GM19099 (cell line): ENCODE data around the gene SF3B4.

Experiments used
- POLR2A ChIP-seq: IDR thresholded peaks from 3 replicates; pipeline ENCODE4 v1.6.1; 2011; ENCODE audit warnings: low read depth; ENCODE audit not compliant: insufficient read length; ENCODE audit errors: extremely low read depth

The SF3B4 gene, protein sequence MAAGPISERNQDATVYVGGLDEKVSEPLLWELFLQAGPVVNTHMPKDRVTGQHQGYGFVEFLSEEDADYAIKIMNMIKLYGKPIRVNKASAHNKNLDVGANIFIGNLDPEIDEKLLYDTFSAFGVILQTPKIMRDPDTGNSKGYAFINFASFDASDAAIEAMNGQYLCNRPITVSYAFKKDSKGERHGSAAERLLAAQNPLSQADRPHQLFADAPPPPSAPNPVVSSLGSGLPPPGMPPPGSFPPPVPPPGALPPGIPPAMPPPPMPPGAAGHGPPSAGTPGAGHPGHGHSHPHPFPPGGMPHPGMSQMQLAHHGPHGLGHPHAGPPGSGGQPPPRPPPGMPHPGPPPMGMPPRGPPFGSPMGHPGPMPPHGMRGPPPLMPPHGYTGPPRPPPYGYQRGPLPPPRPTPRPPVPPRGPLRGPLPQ

DNA sequence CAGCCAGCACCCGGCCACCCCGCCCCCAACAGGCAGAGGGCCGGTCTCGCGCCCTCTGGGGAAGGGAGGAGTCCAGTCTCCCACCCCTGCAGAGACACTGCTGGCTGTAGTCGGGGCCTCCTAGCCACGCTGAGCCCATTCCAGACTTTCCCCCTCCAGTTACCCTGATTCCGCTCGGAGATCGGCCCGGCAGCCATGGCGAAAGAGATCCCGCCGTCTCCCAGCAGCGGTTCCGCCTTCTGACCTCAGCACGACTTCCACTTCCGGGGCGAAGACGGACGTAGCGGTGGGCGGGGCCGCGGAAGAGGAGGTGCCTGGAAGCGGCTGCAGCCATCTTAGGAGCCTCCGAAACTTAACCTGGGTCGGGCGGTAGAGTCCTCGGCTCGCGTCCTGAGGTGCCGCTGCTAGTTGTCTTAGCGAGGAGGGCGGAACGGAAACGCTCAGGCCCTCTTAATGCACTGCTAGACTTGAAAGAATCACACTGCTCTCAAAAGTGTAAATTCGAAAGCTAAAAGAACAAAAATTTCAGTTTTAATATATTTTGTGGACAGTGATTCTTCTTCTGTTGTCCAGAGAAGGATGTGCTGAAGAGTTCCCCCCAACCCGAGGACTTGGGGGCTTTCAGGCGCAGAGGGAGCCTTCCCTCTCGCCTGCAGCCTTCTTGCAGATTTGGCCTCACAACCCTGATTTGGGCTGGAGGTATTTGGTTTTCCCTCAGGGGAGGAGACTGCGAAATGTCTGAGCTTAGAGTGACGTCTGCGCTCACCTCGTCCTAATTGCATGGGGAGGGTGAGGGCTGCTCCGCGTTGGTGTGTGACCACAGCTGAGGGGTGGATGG is at the start of gene SF3B4:
Gene SF3B4 (minus strand): TSS at position 241 of the 838 bp plus-strand sequence. CDS start 44 bp downstream, at position 197.
- peak; percentile 95 for TF ChIP-seq POLR2A

DNA sequence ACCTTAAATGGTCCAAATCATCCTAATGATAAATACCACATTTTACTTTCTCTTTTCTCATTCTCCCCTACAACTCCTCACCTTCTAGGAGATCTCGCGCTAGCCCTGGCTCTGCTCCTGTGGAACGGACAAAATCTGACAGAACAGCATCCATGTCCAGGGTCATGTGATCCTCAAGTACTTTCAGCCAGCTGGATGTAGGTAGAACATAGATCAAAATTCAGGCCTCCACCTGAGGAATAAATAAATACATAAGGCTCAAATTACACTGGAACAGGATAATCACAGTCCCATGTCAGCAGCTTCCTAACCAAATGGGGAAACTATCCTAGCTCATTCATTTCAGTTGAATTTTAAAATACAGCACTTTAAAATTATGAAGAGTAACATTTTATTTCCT is 49.7 kb upstream of the SF3B4 start:
- TF ChIP-seq POLR2A: no peak

DNA sequence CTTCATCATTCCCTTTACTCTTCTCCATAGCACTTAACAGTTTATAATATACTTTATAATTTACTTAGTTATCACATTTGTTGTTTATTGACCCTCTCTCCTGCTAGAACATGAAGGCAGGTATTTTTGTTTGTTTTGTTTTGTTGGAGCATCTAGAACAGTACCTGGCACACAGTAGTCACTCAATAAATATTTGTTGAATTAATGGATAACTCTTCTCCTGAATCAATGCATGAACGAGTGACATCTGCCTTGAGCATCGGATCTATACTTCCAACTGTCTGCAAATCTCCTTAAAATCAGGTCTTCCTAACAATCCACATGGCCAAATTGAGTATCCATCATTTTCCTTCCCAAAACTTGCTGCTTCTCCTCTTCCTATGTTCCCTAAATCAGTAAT is 44.9 kb upstream of the SF3B4 start:
- no peak for TF ChIP-seq POLR2A

DNA sequence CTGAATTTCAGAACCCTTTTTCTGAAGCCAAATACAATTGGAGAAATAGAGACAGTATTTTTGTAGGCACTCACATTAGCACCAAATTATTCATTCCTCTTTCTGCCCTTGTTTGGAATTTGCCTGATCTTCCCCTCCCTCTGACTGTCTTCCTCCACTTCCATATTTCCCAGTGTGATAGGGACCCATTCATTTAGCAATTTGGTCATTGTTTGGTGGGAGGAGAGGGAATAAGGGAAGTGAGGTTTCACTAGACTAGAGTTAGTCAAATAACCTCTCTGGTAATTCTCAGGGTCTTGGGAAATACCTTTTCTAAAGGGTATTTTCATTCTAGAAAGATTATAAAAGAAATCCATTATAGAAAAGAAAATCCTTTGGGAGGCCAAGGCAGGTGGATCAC is 40.0 kb upstream of the SF3B4 start:
- no peak for TF ChIP-seq POLR2A

DNA sequence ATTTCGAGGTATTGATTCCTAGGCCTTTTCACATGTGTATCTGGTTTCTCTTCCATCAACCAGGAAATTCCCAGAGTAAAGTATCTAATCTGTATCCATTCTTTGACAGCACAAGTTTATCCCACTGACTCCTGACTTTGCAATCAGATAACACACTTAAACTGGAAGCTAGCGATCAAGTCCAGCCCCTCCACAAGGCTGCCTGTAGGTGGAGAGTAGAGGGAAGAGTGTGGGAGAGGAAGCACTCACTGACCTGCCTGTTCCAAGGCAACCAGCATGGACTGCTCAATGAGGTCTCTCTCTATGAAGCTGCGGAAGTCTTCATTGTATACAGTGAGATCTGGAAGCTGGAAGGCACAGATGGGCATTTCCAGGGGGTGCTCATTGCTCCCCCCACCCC is 39.4 kb upstream of the SF3B4 start:
- TF ChIP-seq POLR2A: no peak

DNA sequence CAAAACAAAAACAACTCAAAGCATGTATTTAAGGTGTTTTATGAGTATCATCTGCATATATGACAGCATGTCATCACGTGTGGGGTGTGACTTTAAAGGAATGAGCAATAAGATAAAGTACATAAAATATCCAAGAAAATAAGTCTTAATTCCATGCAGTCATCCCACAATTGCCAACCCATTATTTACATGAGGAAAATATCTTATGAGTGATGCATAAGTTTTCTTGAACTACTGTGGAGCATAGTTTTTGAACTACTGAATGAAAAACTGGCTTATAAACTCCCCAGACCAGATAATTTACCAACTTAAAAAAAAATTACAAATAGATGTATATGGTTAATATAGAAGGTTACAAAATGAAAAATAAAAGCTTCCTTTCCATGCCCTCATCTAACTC is 38.8 kb upstream of the SF3B4 start:
- TF ChIP-seq POLR2A: no peak

DNA sequence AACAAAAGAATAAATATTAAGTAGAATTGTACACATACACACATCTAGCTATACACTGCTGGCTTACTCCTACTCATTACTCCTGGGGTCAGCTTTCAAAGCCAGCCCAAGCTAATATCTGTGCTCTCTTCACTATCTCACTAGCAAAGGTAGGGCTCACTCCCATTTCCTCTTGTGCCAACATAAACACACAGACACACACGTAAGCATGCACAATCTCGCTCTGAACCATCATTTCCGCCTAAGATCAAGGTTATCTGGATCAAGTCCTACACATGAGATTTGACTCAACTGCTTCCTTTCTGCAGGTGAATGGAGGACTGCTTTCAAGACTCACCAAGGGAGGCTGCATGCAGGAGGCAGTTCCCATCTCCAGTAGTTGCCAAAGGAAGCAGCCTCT is 37.8 kb upstream of the SF3B4 start:
- no peak for TF ChIP-seq POLR2A

DNA sequence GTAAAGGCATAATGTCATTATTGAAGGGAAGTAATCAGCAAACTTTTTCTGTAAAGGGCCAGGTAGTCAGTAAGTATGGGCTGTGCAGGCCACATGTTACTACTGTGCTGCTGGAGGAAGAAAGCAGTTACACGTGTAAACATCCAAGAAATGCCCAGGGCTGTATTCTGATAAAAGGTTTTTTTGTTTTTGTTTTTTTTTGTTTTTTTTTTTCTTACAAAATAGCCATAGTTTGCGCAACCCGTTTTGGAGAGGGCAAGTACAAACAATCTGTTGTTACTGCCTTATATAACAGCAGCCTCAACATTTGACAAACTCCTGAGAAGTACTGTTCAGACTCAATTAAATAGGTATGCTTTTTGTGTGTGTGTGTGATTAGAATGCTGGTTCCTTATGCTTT is 35.8 kb upstream of the SF3B4 start:
- TF ChIP-seq POLR2A: no peak

DNA sequence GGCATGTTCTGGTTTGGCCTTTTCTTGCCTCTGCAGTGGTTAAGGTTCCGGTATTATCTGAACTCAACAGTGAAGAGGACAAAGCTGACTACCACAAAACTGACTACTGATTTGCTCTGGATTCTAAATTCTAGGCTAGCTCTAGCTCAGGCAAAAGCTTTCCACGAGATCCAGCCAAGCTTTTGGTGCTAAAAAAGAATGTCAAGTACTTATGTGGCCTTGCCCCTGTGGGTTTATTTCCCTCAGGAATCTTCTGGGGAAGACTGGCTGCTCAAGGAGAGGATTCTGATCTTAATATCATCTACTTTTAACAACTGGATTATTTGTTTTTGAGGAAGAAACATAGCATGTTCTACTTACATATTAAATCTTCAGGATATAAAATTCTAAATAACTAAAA is 35.1 kb upstream of the SF3B4 start:
- TF ChIP-seq POLR2A: no peak

DNA sequence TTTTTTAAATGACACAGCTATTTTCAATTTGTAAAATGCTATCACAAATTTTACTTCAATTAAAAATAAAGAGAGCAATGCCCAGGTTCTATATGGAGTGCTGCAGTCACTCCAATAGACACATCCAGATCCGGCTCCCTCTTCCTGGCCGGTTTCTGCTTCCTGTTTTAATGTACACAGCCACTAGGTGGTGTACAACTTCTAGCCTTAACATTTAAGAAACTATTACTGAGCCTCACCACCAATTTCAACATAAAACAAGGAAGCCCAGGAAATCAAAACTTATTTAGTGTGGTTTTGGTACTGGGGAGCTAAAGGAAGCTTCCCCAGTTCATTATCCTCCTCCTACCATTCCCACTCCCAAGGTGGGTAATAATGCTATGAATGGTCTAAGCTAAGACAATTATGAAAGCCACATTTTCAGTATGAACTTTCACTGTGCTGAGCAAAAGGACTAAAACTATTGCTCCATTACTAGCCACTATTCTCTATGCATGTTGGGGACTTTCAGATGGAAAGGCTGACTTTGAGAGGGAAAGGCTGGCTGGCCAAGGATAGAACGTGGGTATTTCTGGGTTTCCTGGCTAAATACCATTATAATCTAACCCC is 34.5 kb upstream of the SF3B4 start:
- no peak for TF ChIP-seq POLR2A

DNA sequence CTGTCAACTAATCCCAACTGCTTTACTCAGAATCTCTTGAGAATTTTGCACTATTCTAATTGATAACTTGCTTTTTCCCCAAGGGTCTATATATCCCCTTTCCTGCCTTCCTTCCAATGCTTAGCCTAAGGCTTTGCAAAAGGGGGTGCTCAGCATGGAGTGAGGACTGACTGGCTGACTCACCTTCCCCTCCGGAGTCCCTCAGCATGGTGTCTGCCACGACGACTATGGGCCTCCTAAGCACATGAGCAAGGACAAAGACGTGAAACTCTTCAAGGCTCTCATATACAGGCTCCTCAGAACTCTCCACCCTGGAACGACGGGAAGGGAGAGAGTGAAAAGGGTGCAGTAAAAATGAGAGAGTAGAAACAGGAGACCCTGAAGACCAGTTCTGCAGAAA is 22.3 kb upstream of the SF3B4 start:
- no peak for TF ChIP-seq POLR2A

DNA sequence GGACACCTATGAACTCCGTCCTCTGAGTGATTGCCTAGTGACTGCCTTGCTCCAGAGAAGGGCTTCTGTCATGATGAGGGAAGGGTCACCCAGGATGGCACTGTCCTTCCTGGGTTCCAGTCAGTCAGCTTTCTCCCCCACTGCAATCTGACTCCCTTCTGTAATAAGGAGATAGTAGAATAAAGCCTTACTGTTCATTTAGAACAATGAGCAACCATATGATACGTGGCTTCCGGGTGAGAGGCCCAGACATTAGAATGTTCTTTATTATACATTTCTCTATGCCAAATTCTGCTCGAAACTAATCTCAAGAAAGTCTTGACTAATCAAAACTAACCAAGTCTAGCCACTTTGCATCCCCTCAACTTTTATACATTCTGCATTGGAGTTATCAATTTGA is 17.6 kb upstream of the SF3B4 start:
- no peak for TF ChIP-seq POLR2A

DNA sequence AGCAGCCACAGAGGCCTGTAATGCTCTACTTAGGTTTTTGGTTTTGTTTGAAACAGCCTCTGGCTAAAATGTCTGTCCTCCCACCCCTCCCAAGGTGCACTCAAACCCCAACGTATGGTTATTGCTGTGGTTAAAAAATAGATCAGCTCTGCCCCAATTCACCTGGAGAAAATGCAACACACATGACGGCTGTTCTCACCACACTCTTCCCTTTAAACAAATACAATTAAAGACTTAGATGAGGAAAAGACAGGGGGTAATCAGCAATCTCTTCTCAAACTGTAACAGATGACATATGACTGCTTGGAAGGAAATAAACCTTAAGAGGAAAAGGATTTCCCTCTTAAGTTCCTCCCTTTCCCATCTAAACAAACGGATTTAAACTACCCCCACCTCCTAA is 15.3 kb upstream of the SF3B4 start:
- no peak for TF ChIP-seq POLR2A

DNA sequence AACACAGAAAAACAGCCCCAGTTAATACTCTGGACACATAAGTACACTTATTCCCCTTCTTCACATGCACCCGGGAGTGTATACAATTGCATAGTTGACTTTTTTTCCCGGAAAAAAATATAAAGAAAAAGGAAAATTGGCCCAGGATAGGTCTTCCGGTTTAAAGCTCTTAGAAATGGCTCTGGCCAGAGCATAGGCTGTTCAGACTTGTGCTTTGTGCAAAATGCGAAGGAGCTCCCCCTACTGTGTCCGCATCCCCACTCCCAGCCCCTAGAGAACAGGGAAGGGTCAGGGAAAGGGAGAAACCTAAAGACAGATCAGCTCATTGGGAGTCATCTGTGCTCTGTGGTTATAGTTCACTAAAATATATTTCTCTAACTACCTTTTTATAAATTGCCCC is 14.6 kb upstream of the SF3B4 start:
- TF ChIP-seq POLR2A: no peak

DNA sequence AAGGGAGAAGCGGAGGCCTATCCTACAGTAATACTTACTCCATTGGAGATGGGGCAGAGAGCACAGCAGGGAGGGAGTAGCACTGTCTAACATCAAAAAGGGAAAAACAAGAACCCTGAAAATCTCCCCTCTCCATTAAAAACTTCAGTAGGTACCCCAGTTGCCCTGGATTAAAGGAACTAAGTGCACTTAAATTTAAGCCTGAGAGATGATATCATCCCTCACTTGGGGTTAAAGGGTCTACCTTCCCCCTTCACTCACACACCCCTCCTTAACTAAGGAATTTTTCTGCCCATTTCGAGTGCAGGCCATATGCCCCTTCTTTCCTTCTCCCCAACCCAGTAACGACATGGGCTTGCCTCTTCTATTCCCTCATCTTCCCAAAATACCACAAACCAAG is 12.8 kb upstream of the SF3B4 start:
- no peak for TF ChIP-seq POLR2A

DNA sequence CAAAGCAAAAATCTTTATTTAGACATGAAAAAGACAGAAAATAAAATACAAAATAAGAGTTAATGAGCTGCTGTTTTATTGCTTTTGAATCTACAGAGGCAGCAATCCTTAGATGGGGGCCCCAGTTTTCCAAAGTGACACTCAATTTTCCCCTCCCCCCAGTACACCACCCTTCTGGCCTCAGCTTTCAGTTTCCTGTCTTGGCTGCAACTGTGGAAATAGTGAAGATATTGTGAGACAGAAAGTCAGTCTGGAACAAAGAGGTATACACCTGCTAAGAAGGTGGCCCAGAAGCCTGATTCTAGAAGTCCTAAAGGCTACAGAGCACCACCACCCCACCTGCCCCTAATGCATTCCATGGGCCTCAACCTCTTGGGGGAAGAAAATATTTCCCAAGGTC is 10.2 kb upstream of the SF3B4 start:
- no peak for TF ChIP-seq POLR2A

DNA sequence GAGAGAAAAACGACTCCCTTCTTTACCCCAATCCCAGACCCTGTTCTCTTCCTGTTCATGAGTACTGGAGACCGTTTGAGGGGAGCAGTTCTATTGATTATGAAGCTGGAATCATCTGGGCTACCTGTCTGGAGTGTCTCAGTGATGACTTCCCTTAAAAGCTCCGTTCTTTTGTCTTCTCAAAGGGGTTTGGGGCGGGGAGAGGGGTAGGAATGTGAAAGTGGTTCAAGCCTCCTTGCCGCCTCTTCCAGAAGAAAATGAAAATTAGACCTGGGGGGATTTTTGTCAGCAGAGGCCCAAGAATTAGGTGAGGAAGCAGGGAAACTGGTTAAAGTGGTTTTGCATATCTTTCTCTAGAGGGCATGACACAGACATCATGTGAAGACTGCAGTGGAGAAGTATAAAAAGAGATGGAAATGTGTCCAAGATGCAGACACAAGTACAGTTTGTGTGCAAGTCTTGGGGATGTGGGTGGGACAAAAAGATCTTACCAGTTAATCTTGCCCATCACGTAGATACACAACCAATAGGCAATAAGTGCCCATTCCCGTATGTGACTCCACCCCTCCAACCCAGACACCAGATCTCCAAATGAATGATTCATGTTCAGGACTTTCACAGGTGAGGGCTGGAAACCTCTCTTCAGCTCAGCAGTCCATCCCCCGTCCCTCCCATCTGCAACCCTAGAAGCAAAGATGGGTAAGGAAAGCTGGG is 9.5 kb upstream of the SF3B4 start:
- no peak for TF ChIP-seq POLR2A
